ENCODE measurements around the gene AP4S1.

Gene AP4S1

GRCh38 chr14:31026077-31026449, 614 bp downstream of the AP4S1 start, which contains the start of gene STRN3:
Gene STRN3 (minus strand): TSS chr14:31026379. CDS start chr14:31026185, 194 bp downstream.
- TF ChIP-seq ZNF121 (tag by site-specific recombination; IDR thresholded peaks at IDR 0.05): no peak
- TF ChIP-seq ZNF837 (tag by site-specific recombination; IDR thresholded peaks at IDR 0.05): no peak
- TF ChIP-seq ZNF398 (tag by site-specific recombination; IDR thresholded peaks at IDR 0.05): peak; percentile 94
- TF ChIP-seq YY2 (tag by site-specific recombination; IDR thresholded peaks at IDR 0.05): peak; percentile 64; the same call in 1 of the 2 replicates
- no peak for TF ChIP-seq ZNF354C (tag by site-specific recombination; IDR thresholded peaks at IDR 0.05; ENCODE audit: borderline replicate concordance, low read depth)
- peak; percentile 52 for TF ChIP-seq PATZ1 (tag by site-specific recombination; IDR thresholded peaks at IDR 0.05)
- TF ChIP-seq SP7 (tag by site-specific recombination; IDR thresholded peaks at IDR 0.05): no peak
- no peak for TF ChIP-seq ZNF660 (tag by site-specific recombination; IDR thresholded peaks at IDR 0.05)
- no peak for TF ChIP-seq ZNF549 (tag by site-specific recombination; IDR thresholded peaks at IDR 0.05)
- no peak for TF ChIP-seq ZNF335 (tag by site-specific recombination; conservative IDR thresholded peaks at IDR 0.05)
- TF ChIP-seq GFI1B (tag by site-specific recombination; IDR thresholded peaks at IDR 0.05): no peak
- 0 out of 2 replicates have a peak, but pooled peaks have one; percentile 18 for TF ChIP-seq ZBTB10 (tag by site-specific recombination; IDR thresholded peaks at IDR 0.05)
- no peak for TF ChIP-seq ZBTB6 (tag by site-specific recombination; IDR thresholded peaks at IDR 0.05)
- no peak for TF ChIP-seq BCL11A (tag by site-specific recombination; IDR thresholded peaks at IDR 0.05; ENCODE audit: low read depth)
- TF ChIP-seq ZNF280C (tag by site-specific recombination; IDR thresholded peaks at IDR 0.05): no peak
- TF ChIP-seq SCRT1 (tag by site-specific recombination; IDR thresholded peaks at IDR 0.05; ENCODE audit: borderline replicate concordance): no peak
- TF ChIP-seq TSHZ1 (tag by site-specific recombination; IDR thresholded peaks at IDR 0.05; ENCODE audit: borderline replicate concordance): no peak
- no peak for TF ChIP-seq ZNF366 (tag by site-specific recombination; conservative IDR thresholded peaks at IDR 0.05)
- TF ChIP-seq PBX3 (CRISPR knock-in tag; IDR thresholded peaks at IDR 0.05): 0 out of 2 replicates have a peak, but pooled peaks have one; percentile 30
- no peak for TF ChIP-seq ZNF266 (tag by site-specific recombination; IDR thresholded peaks at IDR 0.05; ENCODE audit: low read depth)
- no peak for TF ChIP-seq ZFP37 (tag by site-specific recombination; IDR thresholded peaks at IDR 0.05)
- peak; percentile 44 for TF ChIP-seq YY1 (tag by site-specific recombination; IDR thresholded peaks at IDR 0.05)
- TF ChIP-seq TCF7L2 (IDR thresholded peaks at IDR 0.05; ENCODE audit: borderline replicate concordance, low read depth, low read length): no peak
- CTCF ChIA-PET: interaction anchor here (0.8 kb wide), 1 partner anchor 57 kb away, joined by 5 read pairs; no protein-coding TSS in a partner anchor
- POLR2A ChIA-PET: interaction anchor here (0.6 to 2.1 kb wide), 17 partner anchors 11 to 394 kb away, joined by 3 to 11 read pairs (median 5); partner anchors contain the start of genes COCH, HEATR5A and HECTD1
- H3K4me3 ChIP-seq (ENCODE audit: low read depth, low read length): peak within 1 kb of the TSS; percentile 100
- H3K27ac ChIP-seq (ENCODE audit: extremely low read depth, low read depth, low read length): peak within 1 kb of the TSS; percentile 98
- peaks cover 0 to 9% of the 10 kb centered on the region in 2 experiments; a peak in 2 of 3 replicates for H3K36me3 ChIP-seq (ENCODE audit: control insufficient read depth in 2 of 2, insufficient read depth in 1 of 2, low read length in 2 of 2)
- H3K4me1 ChIP-seq (ENCODE audit: control insufficient read depth, insufficient read depth, low read length): peaks cover 12% of the 10 kb centered on the region
- H3K9me3 ChIP-seq (ENCODE audit: control insufficient read depth, insufficient read depth, low read depth, low read length): no peaks in the 10 kb centered on the region

Data from HEK293 (cell line).